MM.1S (cell line): ENCODE measurements around the gene TLCD3B.

Experiments used
- EZH2 ChIP-seq: fragments of 300-600 bp; sonication (generic); optimal IDR thresholded peaks from 2 replicates; pipeline ENCODE3; 2017; ENCODE audit warnings: low read depth, mild to moderate bottlenecking, antibody characterized with exemption, low read length, mixed read lengths
- EZH2phosphoT487 ChIP-seq: fragments of 300-600 bp; sonication (generic); IDR thresholded peaks from 2 replicates; pipeline ENCODE4 v1.6.1; 2018; ENCODE audit warnings: antibody characterized with exemption, low read length
- TF ChIP-seq, protein P1 (sequence below): fragments of 300-600 bp; sonication (generic); IDR thresholded peaks from 2 replicates; pipeline ENCODE4 v1.5.1; 2016; ENCODE audit warnings: antibody characterized with exemption, low read length, mixed read lengths

DNA sequence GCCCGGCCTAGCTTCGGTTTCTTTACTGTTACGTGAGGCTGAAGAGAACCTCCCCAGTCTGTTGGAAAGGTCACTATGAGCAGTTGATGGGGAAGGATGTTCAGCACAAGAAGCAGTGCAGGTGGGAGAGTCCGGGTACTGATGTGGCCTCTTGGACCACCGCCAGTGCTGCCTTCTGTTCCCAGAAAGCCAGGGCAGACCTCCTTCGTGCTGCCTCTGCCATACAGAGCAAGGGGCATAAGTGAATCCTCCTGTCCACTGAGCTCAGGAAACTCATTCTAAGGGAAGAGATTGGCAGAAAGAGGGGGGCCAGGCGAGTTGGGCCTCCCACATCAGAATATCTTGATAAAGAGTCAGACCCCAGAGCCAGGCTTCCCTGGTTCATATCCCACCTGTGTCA is 48.4 kb upstream of the TLCD3B start:
- TF ChIP-seq, protein P1, sequence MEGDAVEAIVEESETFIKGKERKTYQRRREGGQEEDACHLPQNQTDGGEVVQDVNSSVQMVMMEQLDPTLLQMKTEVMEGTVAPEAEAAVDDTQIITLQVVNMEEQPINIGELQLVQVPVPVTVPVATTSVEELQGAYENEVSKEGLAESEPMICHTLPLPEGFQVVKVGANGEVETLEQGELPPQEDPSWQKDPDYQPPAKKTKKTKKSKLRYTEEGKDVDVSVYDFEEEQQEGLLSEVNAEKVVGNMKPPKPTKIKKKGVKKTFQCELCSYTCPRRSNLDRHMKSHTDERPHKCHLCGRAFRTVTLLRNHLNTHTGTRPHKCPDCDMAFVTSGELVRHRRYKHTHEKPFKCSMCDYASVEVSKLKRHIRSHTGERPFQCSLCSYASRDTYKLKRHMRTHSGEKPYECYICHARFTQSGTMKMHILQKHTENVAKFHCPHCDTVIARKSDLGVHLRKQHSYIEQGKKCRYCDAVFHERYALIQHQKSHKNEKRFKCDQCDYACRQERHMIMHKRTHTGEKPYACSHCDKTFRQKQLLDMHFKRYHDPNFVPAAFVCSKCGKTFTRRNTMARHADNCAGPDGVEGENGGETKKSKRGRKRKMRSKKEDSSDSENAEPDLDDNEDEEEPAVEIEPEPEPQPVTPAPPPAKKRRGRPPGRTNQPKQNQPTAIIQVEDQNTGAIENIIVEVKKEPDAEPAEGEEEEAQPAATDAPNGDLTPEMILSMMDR: no peak
- TF ChIP-seq EZH2phosphoT487 (no peak), EZH2 (no peak)
